ENCODE measurements around the gene TM4SF1. TPM values are rescaled to one million over a fixed set of nuclear protein-coding genes. Genes with fewer than 3 reads are reported as not detected.

The TM4SF1 gene
- total RNA-seq, 1 donor from 2014 or later: 43.0 TPM

GRCh38 chr3:149407898-149408297 lies 30.4 kb upstream of the TM4SF1 start:
- DNase-seq (ENCODE audit: low read depth): no peak
- H3K4me3 ChIP-seq (ENCODE audit: low read depth, low read length): no peak overlapping the region
- no peaks in the 10 kb centered on the region for H3K27me3 ChIP-seq (ENCODE audit: control insufficient read depth, insufficient read depth, low read length)
- TF ChIP-seq, protein P1, sequence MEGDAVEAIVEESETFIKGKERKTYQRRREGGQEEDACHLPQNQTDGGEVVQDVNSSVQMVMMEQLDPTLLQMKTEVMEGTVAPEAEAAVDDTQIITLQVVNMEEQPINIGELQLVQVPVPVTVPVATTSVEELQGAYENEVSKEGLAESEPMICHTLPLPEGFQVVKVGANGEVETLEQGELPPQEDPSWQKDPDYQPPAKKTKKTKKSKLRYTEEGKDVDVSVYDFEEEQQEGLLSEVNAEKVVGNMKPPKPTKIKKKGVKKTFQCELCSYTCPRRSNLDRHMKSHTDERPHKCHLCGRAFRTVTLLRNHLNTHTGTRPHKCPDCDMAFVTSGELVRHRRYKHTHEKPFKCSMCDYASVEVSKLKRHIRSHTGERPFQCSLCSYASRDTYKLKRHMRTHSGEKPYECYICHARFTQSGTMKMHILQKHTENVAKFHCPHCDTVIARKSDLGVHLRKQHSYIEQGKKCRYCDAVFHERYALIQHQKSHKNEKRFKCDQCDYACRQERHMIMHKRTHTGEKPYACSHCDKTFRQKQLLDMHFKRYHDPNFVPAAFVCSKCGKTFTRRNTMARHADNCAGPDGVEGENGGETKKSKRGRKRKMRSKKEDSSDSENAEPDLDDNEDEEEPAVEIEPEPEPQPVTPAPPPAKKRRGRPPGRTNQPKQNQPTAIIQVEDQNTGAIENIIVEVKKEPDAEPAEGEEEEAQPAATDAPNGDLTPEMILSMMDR (IDR thresholded peaks at IDR 0.05; ENCODE audit: insufficient read depth, low read length, poor library complexity, severe bottlenecking): no peak
- H3K36me3 ChIP-seq (ENCODE audit: control insufficient read depth, insufficient read depth, low read length): no peaks in the 10 kb centered on the region

DNA sequence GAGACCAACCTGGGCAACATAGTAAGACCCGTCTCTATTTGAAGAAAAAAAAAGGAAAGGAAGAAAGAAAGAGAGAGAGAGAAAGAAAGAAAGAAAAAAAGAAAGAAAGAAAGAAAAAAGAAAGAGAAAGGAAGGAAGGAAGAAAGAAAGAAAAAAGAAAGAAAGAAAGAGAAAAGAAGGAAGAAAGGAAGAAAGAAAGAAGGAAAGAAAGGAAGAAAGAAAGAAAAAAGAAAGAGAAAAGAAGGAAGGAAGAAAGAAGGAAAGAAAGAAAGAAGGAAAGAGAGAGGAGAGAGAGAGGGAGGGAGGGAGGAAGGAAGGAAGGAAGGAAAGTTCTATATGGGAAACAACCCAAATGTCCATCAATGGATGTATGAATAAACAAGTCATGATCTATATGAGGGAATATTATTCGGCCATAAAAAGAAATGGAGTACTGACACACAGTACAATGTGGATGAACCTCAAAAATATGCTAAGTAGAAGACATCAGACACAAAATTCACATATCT lies 28.8 kb upstream of the TM4SF1 start:
- no peaks in the 10 kb centered on the region for H3K36me3 ChIP-seq (ENCODE audit: control insufficient read depth, insufficient read depth, low read length)
- no peak overlapping the region for H3K4me3 ChIP-seq (ENCODE audit: low read depth, low read length)
- no peaks in the 10 kb centered on the region for H3K27me3 ChIP-seq (ENCODE audit: control insufficient read depth, insufficient read depth, low read length)
- TF ChIP-seq, protein P1 (IDR thresholded peaks at IDR 0.05; ENCODE audit: insufficient read depth, low read length, poor library complexity, severe bottlenecking): no peak
- no peak for DNase-seq (ENCODE audit: low read depth)

DNA sequence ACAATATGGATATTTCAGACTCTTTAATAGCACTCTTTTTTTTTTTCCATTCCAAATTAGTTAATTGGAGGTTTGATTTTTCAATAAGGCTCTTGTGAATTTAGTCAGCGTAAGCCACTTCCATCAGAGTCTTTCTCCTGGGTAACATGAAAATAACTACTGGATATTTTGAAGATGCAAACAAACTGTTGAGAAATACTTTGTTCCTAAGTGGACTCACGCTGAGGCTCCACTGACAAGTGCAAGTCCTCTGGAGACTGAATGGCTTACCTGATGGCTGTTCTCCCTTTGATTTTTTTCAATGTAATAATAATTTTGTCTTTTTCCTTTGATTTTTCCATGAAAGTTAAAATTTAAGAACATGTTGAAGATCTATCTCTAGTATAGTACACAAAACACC lies 26.0 kb upstream of the TM4SF1 start:
- H3K36me3 ChIP-seq (ENCODE audit: control insufficient read depth, insufficient read depth, low read length): no peaks in the 10 kb centered on the region
- TF ChIP-seq, protein P1 (IDR thresholded peaks at IDR 0.05; ENCODE audit: insufficient read depth, low read length, poor library complexity, severe bottlenecking): no peak
- H3K4me3 ChIP-seq (ENCODE audit: low read depth, low read length): no peak overlapping the region
- H3K27me3 ChIP-seq (ENCODE audit: control insufficient read depth, insufficient read depth, low read length): no peaks in the 10 kb centered on the region
- no peak for DNase-seq (ENCODE audit: low read depth)

GRCh38 chr3:149402481-149402880 lies 25.0 kb upstream of the TM4SF1 start:
- TF ChIP-seq, protein P1 (IDR thresholded peaks at IDR 0.05; ENCODE audit: insufficient read depth, low read length, poor library complexity, severe bottlenecking): no peak
- DNase-seq (ENCODE audit: low read depth): no peak
- H3K36me3 ChIP-seq (ENCODE audit: control insufficient read depth, insufficient read depth, low read length): no peaks in the 10 kb centered on the region
- H3K4me3 ChIP-seq (ENCODE audit: low read depth, low read length): no peak overlapping the region
- H3K27me3 ChIP-seq (ENCODE audit: control insufficient read depth, insufficient read depth, low read length): no peaks in the 10 kb centered on the region

DNA sequence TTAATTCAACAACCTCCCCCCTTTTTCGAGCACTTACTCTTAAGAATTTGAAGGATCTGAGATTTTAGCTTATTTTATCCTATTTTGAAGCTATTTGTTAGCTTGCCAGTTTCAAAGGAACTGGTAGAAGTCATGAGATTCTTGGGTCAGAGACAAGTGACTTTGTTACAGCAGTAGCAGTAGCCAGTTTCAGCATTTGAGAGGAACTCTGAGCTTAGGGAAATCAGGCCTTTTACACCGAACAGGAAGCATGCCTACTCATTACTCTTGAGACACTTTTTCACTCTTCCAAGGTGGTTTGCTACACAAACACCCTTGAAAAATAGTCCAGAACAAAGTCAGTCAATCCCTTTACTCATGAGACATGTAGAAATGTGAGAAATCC lies 24.5 kb upstream of the TM4SF1 start:
- no peak for DNase-seq (ENCODE audit: low read depth)
- Histone ChIP-seq H3K4me3 (ENCODE audit: low read depth, low read length) (no peak overlapping the region), H3K27me3 (ENCODE audit: control insufficient read depth, insufficient read depth, low read length) (no peaks in the 10 kb centered on the region), H3K36me3 (ENCODE audit: control insufficient read depth, insufficient read depth, low read length) (no peaks in the 10 kb centered on the region)
- TF ChIP-seq, protein P1 (IDR thresholded peaks at IDR 0.05; ENCODE audit: insufficient read depth, low read length, poor library complexity, severe bottlenecking): no peak

DNA sequence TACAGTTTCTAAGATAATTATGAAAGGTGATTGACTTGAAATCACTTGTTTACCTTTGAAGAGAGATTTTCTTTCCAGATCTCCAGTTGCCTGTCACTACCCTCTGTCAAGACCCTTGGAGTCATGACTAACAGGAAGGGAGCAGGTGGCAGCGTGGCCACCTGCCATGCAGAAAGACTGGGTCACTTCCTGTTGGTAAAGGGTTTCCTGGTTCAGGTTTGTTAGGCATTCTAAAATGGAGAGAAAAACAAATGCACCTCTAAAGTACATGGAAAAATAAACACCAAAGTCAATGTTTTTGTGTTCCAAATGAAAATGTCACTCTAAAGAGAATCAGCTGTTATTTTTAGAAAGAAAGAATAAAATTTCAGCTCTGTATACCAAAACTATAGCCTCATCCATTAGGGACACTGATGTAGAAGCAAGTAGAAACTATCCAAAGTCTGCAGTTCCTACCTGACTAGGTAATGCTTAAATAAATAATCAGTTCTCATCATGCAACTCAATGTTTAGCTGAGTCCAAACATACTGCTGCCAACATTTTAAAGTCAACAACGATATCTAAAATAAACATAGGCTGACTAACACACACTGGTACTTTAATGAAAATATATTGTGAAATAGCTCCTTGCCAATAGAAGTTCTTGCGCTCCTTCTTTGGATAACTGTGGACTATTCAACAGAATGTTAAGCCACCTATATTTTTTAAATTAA lies 23.9 kb upstream of the TM4SF1 start:
- H3K36me3 ChIP-seq (ENCODE audit: control insufficient read depth, insufficient read depth, low read length): no peaks in the 10 kb centered on the region
- H3K4me3 ChIP-seq (ENCODE audit: low read depth, low read length): no peak overlapping the region
- DNase-seq (ENCODE audit: low read depth): no peak
- TF ChIP-seq, protein P1 (IDR thresholded peaks at IDR 0.05; ENCODE audit: insufficient read depth, low read length, poor library complexity, severe bottlenecking): no peak
- no peaks in the 10 kb centered on the region for H3K27me3 ChIP-seq (ENCODE audit: control insufficient read depth, insufficient read depth, low read length)

Measured in kidney epithelial cell (primary cell).